Osteoblast (primary cell): ENCODE results near the gene TEDDM1. TPM values are rescaled to one million over a fixed set of nuclear protein-coding genes. Genes with fewer than 3 reads are reported as not detected.

Source experiments
- DNase-seq: peaks from one replicate; pipeline ENCODE4 v3.0.0; 2011; ENCODE audit warnings: low spot score, mixed read lengths; ENCODE audit not compliant: insufficient read length; ENCODE audit errors: missing footprints
- H2AFZ ChIP-seq: 2 replicates; pipeline ENCODE4 v1.6.0; 2011; ENCODE audit warnings: mild to moderate bottlenecking, low read length
- H3K27ac ChIP-seq: 2 replicates; pipeline ENCODE4 v1.5.1; 2011; ENCODE audit warnings: mild to moderate bottlenecking, low read depth, low read length, moderate library complexity
- H3K27me3 ChIP-seq: 2 replicates; pipeline ENCODE4 v1.6.0; 2012; ENCODE audit warnings: mild to moderate bottlenecking, control low read depth, inconsistent platforms, low read length, moderate library complexity; ENCODE audit not compliant: insufficient read depth
- H3K36me3 ChIP-seq: 2 replicates; pipeline ENCODE4 v1.5.1; 2011; ENCODE audit warnings: mild to moderate bottlenecking, low read length, control low read depth, moderate library complexity; ENCODE audit not compliant: insufficient read depth
- H3K4me1 ChIP-seq: 2 replicates; pipeline ENCODE4 v1.5.1; 2011; ENCODE audit warnings: mild to moderate bottlenecking, low read length, control low read depth, moderate library complexity; ENCODE audit not compliant: insufficient read depth
- H3K4me2 ChIP-seq: 2 replicates; pipeline ENCODE4 v1.6.0; 2011; ENCODE audit warnings: mild to moderate bottlenecking, low read length; ENCODE audit not compliant: insufficient read depth
- H3K4me3 ChIP-seq: fragments of 200-600 bp; sonication (generic); 3 replicates; pipeline ENCODE4 v1.5.1; 2012; ENCODE audit warnings: mild to moderate bottlenecking, low read length, inconsistent platforms; ENCODE audit not compliant: insufficient read depth
- H3K79me2 ChIP-seq: 2 replicates; pipeline ENCODE4 v1.6.0; 2012; ENCODE audit warnings: mild to moderate bottlenecking, low read length, control low read depth, inconsistent platforms; ENCODE audit not compliant: insufficient read depth
- H3K9me3 ChIP-seq: 2 replicates; pipeline ENCODE4 v1.5.1; 2011; ENCODE audit warnings: low read depth, low read length, control low read depth
- H4K20me1 ChIP-seq: 2 replicates; pipeline ENCODE4 v1.6.0; 2012; ENCODE audit warnings: mild to moderate bottlenecking, low read length, control low read depth; ENCODE audit not compliant: insufficient read depth
- total RNA-seq: library from RNA; depleted of rRNA; stranded (reverse); fragments of >200 nt; gene quantifications from 2 replicates; pipeline ENCODE4 v1.2.3, GENCODE V29; 2012
- TF ChIP-seq, protein P1 (sequence below): IDR thresholded peaks from 2 replicates; pipeline ENCODE4 v1.5.1; 2011; ENCODE audit warnings: mild to moderate bottlenecking, low read depth, low read length, moderate library complexity; ENCODE audit errors: extremely low read depth

Gene TEDDM1
- total RNA-seq, 1 donor: not detected

DNA sequence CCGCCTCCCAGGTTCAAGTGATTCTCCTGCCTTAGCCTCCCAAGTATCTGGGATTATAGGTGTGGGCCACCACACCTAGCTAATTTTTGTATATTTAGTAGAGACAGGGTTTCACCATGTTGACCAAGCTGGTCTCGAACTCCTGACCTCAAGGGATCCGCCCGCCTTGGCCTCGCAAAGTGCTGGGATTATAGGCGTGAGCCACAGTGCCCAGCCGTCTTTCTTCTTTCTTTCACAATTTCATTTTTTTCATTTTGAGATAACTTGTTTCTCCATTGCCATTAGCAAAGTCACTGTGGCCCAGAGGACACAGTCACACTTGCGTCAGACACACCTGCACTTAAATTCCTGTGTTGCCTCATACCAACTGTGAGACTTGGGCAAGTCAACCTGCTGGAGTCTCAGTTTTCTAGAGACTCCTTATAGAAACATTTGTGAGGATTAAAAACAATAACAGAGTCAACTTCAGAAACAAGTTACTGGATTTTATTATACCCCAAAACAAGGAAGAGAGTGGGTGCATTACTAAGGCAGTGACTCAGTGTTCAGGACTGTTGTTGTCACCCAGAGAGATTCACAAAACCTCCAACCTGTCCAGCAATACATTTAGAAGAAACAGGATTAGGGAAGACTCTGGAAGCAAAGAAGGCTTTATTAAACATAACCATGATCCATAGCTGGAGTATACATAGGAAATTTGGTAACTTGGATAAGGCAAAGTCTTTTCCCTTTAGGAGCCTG is 2.6 kb downstream of the TEDDM1 start:
- Histone ChIP-seq H3K27ac (no peak overlapping the region), H3K36me3 (no peaks in the 10 kb centered on the region), H2AFZ (no peak overlapping the region), H4K20me1 (no peaks in the 10 kb centered on the region), H3K79me2 (no peaks in the 10 kb centered on the region), H3K27me3 (no peaks in the 10 kb centered on the region), H3K9me3 (no peaks in the 10 kb centered on the region), H3K4me2 (no peak overlapping the region), H3K4me3 (no peak overlapping the region), H3K4me1 (peaks cover 13% of the 10 kb centered on the region)
- DNase-seq: no peak
- TF ChIP-seq, protein P1, sequence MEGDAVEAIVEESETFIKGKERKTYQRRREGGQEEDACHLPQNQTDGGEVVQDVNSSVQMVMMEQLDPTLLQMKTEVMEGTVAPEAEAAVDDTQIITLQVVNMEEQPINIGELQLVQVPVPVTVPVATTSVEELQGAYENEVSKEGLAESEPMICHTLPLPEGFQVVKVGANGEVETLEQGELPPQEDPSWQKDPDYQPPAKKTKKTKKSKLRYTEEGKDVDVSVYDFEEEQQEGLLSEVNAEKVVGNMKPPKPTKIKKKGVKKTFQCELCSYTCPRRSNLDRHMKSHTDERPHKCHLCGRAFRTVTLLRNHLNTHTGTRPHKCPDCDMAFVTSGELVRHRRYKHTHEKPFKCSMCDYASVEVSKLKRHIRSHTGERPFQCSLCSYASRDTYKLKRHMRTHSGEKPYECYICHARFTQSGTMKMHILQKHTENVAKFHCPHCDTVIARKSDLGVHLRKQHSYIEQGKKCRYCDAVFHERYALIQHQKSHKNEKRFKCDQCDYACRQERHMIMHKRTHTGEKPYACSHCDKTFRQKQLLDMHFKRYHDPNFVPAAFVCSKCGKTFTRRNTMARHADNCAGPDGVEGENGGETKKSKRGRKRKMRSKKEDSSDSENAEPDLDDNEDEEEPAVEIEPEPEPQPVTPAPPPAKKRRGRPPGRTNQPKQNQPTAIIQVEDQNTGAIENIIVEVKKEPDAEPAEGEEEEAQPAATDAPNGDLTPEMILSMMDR: no peak

DNA sequence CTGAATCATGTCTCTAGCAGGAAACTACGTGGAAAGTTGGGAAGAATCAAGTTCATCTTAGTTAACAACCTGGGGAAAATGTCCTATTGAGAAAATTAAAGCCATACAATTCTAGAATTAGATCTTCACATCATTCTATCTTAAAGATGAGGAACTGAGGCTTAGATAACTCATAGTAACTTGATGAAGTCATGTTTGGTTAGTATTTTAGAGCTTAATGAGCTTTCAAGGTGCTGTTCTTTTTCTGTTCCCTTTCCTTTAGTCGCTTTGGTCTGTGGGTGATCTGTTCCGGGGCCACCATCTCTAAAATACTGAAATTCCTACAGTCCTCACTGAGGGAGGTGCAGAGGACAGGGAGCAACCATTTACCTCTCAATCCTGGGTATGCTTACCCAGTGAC is 4.6 kb downstream of the TEDDM1 start:
- H3K79me2 ChIP-seq: peaks cover 4% of the 10 kb centered on the region
- no peak for DNase-seq
- no peak overlapping the region for H3K27ac ChIP-seq
- H3K4me3 ChIP-seq: no peak overlapping the region
- H3K27me3 ChIP-seq: no peaks in the 10 kb centered on the region
- no peaks in the 10 kb centered on the region for H4K20me1 ChIP-seq
- peaks cover 13% of the 10 kb centered on the region for H3K4me1 ChIP-seq
- no peak overlapping the region for H2AFZ ChIP-seq
- no peaks in the 10 kb centered on the region for H3K9me3 ChIP-seq
- H3K4me2 ChIP-seq: no peak overlapping the region
- TF ChIP-seq, protein P1: no peak
- H3K36me3 ChIP-seq: no peaks in the 10 kb centered on the region

DNA sequence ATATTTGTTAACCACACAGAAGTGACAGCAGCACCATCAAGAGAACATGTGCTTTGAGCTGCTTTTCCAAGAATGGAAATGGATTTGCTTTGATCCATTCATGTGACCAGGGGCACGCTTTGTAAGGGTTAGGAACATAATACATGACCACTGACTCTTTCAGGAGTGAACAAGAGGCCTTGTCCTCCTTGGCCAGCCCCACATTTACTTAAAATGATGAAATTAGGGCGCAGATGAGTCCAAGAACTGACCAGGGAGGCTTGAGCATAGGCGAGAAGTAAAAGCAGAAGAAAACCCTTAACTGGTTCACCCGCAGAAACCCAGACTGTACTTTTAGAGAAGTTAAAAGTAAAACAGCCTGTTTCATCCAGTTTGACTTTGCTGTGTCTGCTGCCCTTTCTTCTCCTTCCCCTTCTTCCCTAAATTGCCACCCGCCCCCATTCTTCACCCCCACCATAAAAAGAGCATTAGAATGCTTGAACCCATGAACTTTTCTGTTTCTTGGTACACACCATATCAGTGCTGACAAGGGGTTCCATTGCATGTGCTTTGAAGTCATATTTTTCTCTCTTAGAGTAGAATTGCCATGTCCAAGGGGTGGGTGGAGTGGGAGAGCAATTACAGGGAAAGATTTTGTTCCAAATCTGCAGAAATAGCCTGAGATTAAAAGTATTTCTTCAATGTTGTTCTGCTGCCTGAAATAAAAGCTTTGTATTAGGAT is 6.3 kb downstream of the TEDDM1 start:
- Histone ChIP-seq H3K9me3 (no peaks in the 10 kb centered on the region), H3K4me2 (no peak overlapping the region), H3K27me3 (no peaks in the 10 kb centered on the region), H3K4me3 (no peak overlapping the region), H3K4me1 (peaks cover 13% of the 10 kb centered on the region), H2AFZ (no peak overlapping the region), H3K79me2 (peaks cover 21% of the 10 kb centered on the region), H3K27ac (no peak overlapping the region), H3K36me3 (no peaks in the 10 kb centered on the region), H4K20me1 (peaks cover 13% of the 10 kb centered on the region)
- TF ChIP-seq, protein P1: no peak
- no peak for DNase-seq
